ENCODE data around the gene LHX4.
"Not testable (repeated sequence)": the region's sequence is repeated elsewhere in the genome, so short reads cannot be mapped to it uniquely, and the experiment has no call there.

LHX4 gene

DNA sequence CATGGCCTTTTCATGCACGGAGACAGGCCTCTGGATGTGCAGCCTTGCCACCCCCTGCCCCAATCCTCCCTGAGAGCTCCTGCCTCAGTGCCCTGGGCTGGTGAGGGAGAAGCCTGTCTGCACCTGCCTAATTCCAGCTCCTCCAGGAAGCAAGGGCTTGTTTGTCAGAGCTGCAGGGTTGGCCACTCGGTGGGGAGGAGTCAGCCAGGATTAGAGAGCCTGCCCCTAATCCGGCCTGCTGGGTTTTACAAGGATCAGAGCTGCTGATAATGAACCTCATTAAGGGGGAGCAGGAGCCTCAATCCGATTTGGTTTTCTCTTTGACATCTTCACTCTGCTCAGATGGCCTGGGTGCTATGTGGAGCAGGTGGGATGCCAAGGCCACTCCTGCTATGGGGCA is 31.9 kb upstream of the LHX4 start:
- no peak for DNase-seq

DNA sequence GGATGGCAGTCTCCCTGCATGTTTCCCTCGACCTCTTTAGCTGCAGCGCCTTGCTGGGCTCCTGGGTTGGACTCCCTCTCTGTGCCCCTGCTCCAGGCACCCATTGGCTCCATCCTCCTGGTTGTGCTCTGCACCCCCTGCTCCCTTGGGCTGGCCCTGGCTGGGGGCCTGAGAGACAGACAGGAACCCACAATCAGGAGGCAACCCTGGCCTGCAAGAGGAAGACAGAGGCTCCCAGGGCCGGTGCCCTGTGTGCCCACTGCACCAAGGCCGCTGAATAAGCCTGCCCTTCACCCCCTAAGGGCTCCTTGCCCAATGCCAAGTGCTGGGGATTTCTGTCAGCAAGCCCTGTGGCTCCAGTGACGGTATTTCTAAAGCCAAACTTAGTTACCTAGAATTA is 31.5 kb upstream of the LHX4 start:
- DNase-seq: no peak

DNA sequence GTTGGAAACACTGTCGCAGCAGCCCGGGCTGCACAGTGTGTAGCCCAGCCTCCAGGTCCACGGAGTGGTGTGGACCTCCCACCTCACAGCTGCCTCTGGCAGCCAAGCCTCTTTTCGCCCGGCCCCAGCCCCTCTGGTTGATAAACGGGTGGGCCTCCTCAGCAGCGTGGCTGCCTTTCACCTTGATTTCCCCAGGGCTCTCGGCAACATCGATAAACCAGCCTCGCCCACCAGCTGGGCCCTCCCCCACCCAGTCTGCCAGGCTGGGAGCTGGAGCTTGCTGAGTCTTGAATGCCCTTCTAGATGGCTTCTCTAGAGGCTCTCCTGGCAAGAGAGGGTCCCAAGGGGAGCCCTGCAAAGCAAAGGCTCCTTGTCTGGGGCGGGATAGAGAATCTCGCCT is 31.0 kb upstream of the LHX4 start:
- DNase-seq: no peak

DNA sequence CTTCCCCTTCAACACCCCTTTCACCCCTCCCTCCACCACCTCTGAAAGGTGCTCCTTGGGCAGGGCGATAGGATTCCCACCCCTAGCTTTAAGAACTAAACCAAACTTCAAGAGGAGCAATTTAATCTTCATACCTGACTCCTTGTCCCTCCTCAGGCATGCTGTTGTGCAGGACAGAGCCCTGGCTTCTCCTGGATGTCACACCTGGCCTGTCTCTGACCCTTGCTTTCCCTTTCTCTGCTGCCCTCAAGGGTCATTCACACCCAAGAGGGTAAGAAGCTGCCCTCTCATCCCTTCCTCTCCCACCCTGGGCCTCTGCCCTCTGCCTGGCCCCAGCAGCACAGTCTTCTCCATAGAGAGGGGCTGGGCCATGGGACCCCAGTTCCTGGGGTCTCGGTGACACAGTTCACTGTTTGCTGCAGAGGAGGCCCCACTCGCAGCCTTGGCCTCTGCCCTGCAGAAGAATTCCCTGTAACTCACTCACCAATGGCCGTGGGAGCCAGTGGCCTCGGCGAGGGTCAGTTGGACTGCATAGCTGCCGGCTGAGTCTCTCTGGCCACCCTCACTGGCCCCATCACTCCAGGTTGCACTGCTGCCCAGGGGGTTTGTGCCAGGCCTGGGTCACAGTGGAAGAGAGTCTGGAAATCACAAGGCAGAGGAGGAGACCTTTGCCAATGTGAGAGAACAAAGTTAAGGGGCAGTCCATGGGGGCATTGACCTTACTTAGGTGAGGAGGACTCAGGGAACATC is 28.4 kb upstream of the LHX4 start:
- DNase-seq: no peak

DNA sequence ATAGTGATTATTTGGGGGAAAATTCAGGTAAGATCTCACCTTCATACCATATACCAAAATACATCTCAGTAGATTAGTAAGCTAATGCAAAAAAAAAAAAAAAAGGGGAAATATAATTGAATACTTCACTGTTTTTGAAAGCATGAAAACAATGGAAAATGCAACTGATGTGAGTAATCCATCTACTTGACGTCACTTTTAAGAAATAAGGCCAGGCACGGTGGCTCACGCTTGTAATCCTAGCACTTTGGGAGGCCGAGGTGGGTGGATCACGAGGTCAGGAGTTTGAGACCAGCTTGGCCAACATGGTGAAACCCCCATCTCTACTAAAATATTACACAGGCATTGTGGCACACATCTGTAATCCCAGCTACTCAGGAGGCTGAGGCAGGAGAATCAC is 27.5 kb upstream of the LHX4 start:
- DNase-seq: not testable (repeated sequence)

DNA sequence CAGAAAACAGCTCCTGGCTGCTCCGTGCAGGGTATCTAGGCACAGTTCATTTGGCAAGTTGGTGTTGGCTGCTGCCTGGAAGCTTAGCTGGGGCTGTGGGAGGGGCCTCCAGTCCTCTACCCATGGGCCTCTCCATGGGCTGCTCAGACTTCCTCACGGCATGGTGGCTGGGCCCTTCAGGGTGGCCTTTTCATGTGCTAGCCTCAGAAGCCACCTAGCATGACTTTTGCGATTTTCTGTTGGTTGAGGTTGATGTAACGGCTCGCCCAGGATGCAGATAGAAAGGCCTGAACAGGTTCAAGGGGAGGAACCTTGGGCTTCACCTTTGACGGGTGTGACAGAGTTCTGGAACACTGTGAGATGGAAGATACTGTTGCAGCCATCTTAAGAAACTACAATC is 25.8 kb upstream of the LHX4 start:
- DNase-seq: no peak

DNA sequence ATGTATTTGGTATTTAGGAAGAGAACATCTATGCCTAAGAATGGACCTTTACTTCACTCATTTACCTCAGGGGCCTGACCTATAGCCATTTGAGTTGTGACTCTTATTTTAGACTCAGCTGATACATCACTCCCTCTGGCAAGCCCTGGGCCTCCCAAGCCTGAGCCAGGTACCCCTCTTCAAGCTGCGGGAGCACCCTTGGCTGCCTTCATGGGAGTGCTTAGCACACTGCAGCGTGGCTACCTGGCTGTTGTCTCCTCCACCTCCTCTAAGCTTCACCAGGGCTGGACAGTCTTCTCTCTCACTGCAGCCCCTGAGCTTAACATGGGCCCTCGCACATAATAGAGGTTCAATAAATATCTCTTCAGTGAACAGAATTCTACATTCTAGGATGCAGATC is 23.5 kb upstream of the LHX4 start:
- DNase-seq: no peak

DNA sequence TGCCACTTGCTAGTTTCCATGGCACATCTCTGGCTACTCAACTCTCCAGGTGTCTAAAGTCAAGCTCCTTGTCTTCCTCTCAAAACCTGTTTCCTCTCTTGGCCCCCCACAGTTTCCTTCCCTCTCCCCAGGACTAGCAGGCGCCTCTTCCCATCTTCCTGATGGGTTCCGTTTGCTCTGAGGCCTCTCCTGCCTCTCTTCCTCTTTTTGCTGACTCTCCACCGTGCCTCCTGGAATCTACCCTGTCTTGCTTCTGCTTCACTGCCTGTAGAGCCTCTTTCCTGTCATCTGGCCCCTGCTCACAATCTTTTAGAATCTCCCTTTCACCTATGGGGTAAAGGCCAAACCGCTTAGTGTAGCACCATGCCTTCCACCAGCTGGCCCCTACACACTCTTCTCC is 21.8 kb upstream of the LHX4 start:
- DNase-seq: no peak

DNA sequence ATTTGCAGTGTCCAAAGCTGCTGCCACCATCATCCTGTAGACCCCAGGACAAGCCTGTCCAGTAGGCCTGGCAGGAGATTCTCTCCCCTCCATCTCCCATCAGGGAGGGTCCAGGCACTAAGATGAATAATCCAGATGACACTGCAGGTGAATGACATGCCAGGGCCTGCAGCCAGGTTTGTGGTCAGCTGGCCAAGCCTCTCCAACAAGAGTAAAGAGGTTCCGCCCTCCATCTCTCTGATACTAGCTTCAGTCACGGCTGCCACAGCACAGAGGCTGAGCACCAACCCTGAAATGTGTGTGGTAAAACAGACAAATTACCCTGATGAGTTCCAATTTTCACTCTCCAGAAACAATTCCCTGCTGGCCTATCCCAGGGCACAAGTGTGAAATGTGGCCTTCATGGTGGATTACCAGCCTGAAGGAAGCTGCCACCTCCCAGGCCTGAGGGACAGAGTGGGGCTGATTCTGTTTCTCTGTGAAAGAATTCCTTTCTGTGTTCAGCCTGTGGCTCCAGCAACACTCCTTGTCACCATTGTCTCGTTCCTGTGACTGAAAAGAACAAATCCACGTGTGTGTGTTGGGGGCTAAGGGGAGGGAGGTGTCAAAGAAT is 19.9 kb upstream of the LHX4 start:
- no peak for DNase-seq

DNA sequence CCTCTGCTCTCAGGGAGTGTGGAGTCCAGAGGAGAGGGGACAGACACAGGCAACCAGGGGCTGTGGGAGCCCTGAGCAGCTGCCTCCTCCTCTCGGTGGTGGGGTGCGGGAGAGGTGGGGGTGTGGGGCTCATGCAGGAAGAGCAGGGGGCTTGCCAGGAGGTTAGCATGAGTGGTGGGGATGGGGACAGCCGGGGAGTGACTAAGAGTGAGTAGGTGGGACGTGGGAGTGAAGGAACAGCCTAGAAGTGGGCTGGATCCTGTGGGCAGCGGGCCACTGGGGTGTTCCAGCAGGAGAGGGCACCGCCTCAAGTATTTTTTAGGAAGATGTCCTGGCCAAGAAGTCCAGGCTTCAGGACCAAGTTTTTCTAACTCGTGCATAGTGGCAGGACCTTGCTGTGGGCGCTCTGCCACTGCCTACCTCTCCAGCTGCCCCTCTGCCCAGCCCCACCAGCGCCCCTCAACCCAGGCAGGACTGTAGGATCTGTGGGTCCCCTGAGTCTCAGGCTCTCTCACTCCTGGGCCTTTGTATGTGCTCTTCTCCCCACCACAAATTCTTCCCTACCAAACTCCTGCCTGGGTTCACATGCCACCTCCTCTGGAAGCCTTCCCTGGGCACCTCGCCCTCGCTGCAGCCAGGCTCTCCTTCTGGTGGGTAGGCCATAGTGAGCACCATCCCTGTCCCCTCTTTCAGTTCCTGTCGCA is 18.8 kb upstream of the LHX4 start:
- DNase-seq: no peak

DNA sequence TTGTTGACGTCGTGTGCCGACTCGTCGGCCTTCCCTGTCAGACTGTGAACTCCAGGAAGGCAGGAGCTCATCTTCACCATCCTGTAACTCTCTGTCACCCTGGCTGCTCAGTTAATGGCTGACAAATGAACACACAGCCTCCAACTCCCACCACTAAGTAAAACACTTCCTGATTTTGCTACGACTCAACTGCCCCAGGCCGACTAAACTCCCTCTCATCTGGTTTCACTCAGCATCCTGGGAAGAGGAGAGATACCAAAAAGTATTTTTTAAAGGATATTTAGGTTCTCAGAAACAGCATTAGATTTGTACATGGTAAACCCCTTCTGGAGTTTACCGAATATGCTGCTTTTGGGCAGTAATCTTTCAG is 18.2 kb upstream of the LHX4 start:
- DNase-seq: no peak

DNA sequence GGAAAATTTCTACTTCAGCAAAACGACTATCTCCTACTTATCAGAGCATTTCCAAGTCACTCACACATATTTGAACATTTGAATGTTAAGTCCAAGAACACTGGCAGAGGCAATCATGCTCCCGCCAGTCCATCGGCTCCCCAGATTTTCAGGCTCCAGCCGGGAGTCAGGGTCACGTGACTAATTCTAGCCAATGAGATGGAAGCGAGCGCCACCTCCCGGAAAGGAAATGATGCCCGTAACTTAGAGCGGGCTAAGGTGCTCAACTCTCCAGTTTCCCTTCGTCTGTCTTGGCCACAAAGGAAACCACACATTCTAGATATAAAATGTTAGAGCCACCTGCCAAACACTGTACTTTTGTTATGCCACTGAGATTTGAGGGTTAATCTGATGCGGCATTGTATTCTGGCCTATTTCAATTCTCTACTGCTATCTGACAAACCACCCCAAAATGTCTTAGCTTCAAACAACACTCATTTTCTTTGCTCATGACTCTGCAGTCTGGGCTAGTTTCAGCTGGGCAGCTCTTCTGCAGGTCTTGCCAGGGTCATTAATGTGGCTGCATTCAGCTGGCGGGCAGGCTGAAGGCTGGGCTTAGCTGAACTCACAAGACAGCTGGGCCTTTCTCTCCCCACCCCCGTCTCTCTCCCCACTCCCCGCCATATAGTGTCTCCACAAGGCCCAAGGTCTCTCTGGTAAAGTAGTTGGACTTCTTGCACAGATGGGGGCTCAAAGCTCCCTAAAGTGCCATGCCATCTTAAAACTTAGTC is 16.5 kb upstream of the LHX4 start:
- no peak for DNase-seq

DNA sequence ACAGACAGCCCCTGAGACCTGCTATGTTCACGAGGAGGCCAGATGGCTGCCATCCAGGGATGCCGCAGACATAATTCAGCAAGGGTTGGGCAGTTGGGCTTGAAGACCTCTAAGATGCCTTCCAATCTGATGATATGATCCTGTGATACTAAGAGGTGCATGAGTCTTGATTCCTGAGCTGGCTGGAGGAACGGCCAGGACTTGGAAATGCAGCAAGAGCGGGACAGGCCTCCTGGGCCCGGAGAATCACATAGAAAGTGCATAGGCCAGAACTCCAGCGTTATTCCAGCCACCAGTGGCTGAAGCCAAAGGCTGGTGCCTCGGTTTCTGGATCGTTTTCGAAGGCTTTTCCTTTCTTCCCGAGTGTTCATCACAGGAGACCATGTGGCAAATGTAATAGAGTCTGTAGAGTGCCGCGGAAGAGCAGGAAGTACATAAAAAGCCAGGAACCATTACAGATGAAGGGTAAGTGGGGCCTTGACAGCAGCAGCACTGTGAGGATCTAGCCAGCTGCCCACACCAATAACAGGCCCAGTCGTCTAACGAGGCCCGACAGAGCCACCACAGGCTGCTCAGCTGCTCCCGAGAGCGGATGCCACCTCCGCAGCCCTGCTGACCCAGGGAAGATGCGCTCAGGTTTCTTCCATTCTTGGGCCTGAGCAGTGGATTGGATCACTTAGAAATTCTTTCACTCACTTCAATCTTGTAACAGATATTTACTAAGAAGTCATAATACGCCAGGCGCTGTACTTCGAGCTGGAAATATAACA is 14.0 kb upstream of the LHX4 start:
- DNase-seq: no peak

DNA sequence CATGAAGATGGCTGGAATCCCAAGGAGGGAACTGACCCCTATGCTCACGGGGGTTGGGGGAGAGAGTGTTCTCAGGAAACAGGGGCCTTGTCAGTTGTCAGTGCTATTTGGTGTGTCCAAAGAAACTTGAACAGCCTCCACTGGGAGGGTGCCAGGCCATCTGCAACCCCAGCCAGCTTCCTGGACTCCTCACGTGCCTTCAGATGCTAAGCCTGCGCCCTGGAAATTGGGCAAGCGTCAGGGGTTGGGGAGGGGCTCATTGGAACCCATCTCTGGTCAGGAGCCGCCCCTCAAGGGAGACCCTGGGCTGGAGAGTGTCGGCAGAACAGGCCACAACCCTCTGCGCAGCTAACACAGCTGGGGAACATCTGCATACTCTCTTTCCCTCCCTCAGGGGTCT is 13.1 kb upstream of the LHX4 start:
- DNase-seq: no peak

DNA sequence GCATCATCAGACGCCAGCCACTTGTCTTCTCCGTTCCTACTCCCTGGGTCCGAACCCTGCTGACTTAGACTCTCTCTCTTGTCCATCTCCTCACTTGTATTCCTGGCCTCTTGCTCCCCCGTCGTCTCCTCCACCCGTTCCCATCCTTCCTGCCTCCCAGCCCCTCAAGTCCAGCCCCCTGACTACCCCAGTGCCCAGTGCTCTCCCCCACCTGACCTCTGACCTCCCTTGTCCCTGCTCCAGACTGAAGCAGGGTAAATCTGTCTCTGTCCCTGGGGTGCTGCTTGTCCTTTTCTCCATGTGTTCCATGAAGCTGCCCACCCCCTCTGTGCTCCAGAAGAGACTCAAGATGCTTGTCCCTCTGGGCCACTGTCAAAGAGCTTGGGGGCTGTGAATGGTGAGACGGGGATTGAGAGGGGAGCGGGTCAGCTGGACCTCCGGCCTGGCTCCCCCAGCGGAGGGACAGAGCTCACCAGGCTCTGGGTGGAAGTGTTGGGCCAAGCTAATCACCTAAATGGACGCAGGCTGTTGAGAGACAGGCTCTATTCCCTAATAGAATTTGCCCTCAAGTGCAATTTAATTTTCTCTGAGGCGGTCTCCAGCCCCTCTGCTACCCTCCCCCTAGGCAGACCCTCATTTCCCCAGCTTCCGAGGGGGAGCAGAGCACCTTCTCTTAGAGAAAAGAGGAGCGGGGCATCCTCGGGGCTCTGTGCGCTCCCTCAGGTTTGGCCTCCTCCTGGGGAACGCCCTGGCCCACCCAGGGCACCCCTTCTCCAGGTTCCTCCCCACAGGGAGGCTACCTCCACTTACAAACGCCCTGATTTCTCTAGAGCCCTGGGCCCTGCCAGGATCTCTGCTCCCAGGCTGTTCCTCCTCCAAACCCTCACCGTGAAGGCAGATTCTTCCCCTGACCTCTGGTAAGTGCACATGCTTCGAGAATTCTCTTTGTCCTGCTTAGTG is 11.0 kb upstream of the LHX4 start:
- DNase-seq: no peak

DNA sequence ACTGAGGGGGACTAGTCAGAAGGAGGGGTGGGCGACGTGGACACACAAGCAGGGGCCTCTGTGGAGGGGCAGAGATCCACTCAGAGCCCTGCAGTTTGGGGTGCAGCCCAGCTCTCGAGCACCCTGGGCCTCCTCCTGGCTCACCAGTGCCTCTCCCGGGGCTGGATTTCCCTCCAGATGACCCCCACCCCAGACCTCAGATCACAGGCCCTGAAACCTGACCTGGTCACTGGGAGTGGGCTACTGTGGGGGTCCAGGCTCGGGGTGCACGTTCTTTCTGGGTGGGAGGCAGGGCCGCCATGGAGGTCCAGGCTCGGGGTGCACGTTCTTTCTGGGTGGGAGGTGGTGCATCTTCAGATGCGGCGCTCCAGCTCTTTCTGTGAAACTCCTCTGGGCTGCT is 10.3 kb upstream of the LHX4 start:
- no peak for DNase-seq

DNA sequence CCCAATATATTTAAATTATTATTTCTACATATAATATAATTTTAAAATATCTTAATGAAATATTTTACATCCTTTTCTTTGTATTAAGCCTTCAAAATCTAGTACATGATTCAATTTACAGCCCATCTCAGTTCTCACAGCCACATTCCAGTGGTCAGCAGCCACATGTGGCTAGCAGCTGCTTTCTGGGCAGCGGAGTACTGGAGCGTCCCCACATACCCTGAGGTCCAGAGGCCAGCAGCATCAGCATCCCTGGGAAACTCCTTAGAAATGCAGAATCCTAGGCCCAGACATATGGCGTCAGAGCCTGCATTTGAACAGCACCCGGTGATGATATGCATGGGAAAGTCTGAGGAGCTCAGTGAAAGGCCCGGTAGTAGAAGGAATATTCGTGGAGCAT is 8.6 kb upstream of the LHX4 start:
- DNase-seq: no peak

DNA sequence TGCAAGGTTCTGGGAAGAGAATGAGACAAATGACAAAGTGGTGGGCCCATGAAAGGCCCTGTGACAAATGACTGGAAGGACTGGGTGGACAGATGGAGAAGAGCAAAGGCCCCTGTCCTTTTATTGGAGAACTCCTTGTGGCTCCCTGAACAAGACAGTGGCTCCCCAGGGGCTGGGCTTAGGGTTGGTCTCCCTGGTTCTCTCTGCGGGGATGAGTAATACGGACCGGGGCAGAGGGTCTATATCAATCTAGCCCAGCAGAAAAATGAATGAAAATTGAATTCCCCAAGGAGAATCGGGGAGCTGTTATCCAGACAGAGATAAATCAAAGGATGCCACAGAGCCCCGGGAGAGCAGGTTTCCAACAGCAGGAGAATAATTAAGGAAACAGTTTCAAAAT is 5.2 kb upstream of the LHX4 start:
- DNase-seq: no peak

DNA sequence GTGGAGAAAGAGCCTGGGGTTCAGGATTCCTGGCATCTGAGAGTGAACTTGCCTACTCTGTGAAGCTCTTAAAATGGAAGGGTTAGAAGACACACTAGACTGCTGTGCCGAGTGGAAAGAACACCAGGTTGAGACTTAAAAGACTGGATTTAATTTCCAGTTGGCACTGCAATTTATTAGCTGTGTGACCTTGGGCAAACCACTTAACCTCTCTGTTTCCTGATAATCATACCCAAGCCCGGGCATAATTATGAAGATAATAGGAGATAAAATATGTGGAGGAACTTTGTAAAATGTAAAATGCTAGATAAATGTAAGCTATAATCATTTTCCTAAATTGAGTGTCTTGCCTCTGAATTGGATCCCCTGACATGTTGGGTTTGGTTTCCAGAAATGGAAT is 4.7 kb upstream of the LHX4 start:
- DNase-seq: no peak

DNA sequence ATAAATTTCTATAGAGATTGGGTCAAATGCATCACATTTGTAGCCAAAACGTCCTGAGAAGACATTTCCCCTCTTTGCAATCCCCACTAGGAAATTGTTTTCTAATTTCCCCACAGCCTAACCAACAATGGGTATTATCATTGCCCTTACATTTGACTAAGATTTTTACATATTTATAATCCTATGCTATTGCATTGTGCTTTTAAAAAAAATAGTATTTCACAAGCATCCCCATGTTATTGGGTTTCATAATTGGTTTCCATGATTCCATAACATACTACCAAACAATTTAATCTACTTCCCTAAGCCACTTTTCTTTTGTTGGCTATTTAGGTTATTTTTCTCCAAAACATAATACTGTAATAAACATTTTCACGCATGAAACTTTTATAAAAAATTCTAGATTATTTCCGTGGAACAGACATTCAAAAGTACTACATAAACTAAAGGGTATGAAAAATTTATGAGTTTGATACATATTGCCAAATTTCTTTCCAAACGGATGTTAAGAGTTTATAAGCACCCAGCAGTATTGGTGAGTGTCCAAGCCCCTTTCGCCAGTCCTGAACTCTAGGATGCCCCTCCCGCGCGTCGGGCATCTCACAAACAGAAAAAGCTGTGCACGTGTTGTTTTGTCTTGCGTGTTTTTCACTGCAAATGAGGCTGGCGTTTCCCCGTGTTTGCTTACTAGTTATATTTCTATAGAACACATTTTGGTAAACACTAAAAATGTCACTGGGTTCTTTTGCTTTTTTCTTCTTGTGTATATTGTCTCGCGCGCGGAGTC is 2.0 kb upstream of the LHX4 start:
- no peak for DNase-seq

Data from activated naive CD4-positive, alpha-beta T cell (primary cell).